GM19238 (cell line): Measurements from ENCODE around the gene KCNK18.
"Not testable (repeated sequence)": the region's sequence is repeated elsewhere in the genome, so short reads cannot be mapped to it uniquely, and the experiment has no call there.

Experiments used
- DNase-seq: peaks from one replicate; pipeline ENCODE4 v3.0.0; 2011; ENCODE audit warnings: low spot score; ENCODE audit not compliant: insufficient read length

KCNK18 gene

DNA sequence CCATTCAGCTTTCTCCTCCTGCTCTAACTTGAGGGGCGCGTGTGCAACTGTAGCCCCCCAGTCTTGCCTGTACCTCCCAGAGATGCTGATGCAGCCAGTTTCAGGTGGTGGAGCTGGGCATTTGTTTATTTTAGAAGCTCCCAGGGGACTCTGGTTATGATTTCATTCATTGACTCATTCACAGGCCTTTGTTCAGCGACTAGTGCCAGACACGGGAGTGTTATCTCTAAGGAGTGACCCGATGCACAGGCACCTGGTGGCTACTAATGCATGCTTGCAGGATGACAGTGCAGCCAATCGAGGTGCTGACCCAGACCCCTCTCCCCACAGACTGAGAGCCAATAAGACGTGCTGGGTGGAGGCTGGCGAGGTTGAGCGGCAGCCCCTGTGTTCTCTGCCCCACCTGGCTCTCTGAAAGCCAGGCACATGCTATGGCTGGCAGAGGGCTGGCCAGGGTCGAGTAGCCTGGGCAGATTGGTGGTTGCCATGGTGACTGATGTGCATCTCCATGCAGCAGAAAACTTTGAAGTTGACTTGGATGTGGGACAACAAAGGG, 23.9 kb downstream of the KCNK18 start:
- DNase-seq, result no peak

DNA sequence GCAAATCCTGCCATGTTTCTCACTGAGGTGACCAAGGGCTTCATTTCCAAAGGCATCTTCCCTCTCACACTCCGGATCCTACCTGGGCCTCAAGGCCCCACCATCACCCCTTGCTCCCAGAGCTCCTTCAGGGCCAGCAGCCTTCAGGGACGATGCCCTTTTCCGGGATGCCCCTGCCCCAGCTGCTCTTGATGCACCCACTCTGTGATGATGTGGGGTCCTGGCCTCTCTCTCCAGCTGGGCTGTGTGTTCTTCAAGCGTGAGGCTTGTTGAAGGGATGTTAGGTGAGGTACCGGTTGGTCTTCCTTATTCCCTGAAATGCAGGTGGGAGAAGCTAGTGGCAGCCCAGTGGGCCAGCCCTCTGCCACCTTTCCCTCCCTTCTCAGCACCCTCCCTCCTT, 25.3 kb downstream of the KCNK18 start:
- no peak for DNase-seq

DNA sequence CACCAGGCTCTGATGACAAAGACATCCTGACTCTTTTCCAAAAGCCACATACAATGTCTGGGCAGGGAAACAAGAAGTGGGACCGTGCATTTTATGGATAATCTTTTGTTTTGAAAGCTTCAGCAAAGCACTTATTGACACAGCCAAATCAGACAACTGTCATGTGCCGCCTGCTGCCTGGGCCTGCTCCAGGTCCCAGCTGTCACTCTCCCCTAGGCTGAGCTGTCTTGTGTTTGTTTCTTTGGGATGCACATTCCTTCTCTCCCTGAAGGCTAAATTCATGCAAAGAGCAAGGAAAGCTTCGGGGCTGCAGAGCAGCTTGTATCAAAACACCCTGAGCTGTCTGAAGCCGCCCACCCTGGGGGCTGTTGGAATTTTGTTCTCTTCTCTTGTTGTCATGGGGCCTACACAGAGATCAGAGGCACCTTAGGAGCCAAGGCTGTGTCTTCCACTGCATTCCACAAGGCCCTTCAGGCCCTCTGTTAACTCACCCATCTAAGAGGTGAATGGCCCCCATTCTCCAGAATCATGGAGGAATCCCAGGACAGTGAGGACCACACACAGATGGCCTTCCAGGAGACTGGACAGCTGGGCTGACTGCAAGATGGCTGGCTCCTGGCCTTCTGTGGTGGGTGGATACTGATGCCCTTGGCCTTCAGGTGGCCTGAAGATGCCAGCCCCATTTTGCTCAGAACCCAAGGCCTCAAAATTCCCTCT, 25.8 kb downstream of the KCNK18 start:
- no peak for DNase-seq

DNA sequence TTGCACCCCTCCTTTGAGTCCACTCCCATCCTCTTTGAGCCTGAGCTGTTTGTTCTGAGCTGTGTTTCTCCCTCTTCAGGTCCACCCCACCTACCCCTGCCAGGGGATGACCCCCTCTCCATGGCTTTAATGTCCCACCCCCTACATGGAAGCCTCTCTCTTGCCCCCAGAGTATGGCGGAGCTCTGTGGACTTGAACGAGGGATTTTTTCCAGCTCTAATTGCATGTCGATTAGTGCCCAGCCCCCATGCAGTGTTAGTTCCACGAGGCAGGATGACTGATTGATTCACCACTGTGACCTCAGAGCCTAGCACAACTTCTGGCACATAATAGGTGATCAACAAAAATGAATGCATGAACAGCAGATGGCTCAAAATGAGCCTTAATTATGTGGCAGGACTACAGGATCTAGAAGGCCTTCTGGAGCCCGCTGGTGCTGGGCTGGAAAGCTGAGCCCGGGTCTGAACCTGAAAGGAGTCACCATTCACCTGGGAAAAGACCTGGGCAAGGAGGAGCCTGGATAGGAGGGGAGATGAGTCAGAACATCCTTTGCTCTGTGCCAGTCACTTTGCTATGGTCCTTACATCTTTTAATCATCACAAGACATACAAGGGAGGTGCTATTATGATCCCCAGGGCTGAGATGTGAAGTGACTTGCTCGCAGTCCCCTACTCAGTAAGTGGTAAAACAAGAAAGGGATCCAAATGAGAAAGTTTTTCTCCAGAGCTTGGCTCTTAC, 26.6 kb downstream of the KCNK18 start:
- no peak for DNase-seq

DNA sequence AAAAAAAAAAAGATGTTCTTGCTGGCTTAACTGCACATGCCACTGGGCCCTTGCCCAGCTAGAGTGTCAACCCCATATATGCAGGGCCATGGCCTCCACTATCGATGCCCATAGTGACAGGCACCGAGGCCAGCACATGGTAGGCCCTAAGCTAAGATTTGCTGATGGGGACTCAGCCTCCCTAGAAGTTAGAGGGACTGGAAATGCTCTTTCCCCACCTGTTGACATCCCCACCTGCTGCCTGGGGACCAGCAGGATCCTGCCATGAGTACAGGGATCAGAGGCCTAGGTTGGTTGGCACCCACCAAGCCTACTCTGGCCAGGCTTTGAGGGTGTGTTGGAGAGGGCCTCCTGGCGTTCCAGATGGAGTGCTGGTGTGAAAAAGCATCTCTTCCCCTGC, 27.6 kb downstream of the KCNK18 start:
- no peak for DNase-seq

DNA sequence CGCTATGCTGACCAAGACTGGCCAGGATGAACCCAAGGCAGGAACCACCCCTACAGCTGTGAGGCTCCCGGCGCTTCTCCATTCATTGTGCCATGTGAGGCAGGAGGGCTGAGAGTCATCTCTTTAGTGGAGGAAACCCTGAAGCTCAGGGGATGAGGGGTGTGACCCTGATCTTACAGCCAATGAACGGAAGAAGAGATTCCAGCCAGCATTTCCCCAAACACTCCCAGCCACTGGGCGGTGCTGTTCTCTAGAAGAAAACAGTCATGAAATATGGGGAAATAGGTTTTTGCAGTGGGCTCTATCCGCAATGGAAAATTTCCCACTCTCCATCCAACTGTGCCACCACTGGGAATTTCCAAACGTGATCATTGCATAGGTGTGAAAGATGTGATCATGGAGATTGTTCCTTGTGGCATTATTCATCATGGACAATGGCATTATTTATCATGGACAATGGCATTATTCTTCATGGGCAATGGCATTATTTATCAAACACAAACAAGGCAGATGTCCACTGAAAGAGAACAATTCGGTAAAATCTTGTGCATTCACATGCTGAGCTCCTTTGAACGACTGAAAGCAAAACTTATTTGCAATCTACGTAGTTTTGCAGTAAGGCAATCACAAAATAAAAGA, 29.6 kb downstream of the KCNK18 start:
- DNase-seq, result peak; percentile 29

DNA sequence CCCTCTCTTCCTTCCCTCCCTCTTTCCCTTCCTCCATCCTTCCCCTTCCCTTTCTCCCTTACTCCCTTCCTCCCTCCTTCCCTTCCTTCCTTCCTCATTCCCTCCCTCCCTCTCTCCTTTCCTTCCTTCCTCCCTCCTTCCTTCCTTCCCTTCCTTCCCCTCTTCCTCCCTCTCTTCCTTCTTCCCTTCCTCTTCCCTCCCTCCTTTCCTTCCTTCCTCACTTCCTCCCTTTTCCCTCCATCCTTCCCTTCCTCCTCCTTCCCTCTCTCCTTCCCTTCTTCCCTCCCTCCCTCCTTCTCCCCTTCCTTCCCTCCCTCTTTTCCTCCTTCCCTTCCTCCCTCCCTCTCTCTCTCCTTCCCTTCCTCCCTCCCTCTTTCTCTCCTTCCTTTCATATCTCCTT, 30.9 kb downstream of the KCNK18 start:
- no peak for DNase-seq

DNA sequence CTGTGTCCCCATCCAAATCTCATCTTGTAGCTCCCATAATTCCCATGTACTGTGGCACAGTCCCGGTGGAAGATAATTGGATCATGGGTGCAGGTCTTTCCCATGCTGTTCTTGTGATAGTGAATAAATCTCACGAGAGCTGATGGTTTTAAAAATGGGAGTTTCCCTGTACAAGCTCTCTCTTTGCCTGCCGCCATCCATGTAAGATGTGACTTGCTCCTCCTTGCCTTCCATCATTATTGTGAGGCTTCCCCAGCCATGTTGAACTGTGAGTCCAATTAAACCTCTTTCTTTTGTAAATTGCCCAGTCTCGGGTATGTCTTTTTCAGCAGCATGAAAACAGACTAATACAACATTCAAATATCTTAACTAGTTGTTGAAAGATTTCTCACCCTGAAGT, 32.8 kb downstream of the KCNK18 start:
- not testable (repeated sequence) for DNase-seq

DNA sequence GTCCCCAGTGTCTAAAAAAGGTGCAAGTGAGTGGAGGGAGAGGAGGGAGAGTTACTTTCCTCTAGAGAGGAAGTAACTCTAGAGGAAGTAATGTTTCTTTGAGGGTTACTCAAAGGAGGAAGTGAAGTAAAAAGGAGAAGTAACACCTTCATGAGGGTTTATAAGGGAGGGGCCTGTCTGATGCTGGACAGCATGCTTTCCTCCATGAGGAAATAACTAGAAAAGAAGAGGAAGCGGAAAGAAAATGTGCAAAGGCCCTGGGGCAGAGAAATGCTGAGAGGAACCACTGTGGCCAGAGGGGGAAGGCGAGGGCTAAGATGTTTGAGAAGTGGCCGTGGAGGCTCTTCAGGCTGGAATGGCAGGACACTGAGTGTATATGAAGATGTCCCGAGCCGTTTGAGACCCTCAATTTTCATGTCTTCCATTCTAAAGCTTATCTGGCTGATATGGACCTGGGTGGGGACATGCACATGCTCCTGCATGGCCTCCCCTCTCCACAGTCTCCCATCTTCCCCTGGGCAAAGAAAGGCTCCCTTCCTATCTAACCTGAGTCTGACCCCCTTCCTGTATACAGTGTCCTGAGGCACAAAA, 40.2 kb downstream of the KCNK18 start:
- no peak for DNase-seq

DNA sequence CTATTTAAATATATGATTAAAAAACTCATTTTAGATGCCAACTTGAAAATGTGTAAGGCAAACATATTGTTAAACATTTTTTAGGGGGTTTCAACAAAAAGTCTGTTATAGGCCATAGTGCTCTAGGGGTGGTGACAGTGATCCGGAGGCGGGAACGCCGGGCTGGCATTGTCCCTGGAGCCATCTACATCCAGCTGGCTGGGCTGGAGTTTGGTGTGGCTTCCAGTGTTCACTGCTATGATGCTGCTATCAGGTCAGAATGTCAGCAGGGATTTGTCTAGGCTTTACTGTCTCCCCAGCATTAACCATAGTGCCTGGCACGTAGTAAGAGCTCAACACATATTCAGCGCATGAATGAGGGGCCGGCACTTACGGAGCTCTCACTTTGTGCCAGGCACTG, 41.8 kb downstream of the KCNK18 start:
- no peak for DNase-seq

DNA sequence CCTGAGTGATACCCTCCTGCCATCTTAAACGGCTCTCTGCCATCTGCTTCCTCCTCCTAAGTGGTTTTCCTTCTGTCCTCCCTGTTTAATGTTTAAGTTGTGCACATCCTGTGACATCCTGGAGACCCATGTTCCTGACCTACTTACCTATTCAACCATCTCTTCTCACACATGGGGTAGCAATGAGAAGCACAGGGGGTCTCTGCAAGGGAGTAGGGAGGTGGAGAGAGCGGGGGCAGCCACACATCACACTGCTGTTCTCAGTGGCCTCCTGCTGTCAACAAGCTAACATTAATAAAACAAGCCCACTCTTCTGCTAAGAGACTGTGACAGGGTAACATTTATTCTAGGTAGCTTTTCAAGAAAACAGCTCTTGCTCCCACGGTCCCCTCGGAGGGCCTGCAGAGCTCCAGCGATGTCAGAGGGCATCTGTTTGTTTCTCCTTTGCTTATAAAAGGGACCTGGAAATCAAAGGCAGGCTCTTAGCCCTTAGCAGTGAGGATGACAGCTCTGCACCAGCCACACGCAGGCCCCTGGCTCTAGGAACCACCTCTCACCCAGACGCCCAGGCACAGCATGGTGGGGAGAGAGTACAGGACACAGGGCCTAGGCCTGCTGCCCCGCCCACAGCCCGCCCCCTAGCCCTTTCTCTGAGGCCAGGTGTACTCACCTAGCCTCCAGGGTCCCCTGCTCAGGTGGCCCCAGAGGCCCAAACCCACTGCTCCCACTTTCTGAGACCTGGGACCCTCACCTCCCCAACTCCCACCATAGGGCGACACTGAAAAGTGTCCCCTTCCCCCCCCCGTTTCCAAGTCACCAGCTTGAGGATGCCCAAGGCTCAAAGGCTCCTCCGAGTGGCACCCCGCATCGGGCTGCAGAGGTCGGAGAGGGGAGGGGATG, 42.7 kb downstream of the KCNK18 start:
- DNase-seq, result no peak

DNA sequence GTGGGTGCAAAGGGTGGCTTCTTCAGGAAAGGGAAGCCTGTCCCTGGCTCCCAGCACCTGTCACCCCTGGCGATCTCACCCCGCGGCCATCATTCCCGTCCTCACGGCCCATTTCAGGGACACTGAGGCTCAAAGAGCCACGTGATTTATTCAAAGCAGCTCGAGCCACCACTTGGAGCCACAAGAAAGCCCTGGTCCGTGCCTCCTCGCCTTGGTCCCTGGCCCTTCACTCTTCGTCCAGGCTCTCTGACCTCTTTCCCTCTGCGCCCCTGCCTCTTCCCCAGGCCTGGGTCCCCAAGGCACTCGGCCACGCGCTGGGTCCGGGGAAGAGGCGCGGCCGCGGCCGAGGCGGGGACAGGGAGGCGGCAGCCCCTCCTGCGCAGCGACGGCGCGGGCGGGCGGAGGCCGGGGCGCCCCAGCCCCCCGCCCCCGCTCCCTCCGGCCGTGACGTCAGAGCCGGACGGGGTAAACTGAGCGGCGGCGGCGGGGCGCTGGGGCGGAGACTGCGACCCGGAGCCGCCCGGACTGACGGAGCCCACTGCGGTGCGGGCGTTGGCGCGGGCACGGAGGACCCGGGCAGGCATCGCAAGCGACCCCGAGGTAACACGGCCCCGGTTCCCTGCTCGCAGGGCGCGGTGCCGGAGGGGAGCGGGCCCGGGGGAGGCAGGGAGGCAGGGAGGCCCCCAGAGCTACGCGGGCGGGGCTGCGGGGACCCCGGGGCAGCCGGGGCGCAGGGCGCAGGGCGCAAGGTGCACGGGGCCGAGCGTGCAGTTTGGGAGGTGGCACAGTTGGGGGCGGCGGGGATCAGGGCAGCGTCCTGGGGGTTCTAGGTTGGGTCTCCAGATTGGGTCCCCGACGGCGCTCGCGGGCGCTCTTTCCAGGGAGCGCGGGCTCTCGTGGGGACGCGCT, 43.6 kb downstream of the KCNK18 start, which contains the start of gene SLC18A2:
Gene SLC18A2, plus strand, starts transcription at position 494 of the 909 bp plus-strand sequence. CDS start 580 bp downstream, outside the sequence.
- DNase-seq, result no peak

DNA sequence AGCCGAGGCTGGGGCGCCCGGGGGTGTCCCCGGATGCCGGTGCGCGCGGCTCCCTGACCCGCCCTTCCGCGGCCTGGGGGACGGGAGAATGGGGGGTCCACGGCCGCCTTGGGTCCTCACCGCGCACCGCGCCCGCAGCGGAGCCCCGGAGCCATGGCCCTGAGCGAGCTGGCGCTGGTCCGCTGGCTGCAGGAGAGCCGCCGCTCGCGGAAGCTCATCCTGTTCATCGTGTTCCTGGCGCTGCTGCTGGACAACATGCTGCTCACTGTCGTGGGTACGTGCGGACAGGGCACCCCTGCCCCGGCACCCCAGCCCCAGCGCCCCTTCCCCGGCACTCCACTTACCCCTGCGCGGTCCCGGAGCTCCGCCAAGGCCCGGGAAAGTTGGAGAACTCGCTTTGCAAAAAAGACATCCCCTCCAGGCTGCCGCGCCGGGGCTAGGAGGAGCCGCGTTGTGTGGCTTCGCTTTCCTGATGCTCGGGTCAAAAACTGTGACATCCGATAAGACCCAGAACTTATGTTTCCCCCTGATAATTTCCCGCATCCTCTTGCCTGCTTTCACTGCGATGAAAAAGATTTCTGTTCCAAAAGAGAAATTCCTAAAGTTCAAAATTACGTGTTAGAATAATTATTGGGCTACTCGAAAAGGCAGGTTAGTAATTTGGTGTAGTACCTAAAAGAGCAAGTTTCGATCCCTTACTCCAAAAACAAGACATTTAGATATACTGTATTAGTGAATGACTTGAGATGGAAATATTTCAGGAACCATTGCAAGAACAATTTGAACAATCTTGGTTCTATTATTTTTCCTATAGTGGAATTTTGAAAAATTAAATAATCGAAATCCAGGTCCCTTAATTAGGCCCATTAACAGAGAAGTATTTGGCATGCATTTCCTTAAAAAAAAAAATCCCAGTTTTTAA, 44.5 kb downstream of the KCNK18 start:
- DNase-seq, result no peak

DNA sequence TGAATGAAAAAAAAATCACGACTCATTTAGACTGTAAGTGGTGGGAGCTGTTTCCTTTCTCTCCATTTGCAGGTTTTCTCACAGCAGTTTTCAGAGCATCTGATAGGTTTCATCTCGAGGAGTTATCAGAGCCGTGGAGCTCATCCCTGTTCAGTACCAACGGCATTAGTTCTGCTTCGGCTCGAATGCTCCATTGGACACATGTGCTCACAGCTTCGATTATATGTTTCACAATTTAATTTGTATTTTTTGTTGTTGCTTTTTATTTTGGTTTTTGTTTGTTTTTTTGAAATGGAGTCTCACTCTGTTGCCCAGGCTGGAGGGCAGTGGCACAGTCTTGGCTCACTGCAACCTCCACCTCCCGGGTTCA, 45.2 kb downstream of the KCNK18 start:
- no peak for DNase-seq

DNA sequence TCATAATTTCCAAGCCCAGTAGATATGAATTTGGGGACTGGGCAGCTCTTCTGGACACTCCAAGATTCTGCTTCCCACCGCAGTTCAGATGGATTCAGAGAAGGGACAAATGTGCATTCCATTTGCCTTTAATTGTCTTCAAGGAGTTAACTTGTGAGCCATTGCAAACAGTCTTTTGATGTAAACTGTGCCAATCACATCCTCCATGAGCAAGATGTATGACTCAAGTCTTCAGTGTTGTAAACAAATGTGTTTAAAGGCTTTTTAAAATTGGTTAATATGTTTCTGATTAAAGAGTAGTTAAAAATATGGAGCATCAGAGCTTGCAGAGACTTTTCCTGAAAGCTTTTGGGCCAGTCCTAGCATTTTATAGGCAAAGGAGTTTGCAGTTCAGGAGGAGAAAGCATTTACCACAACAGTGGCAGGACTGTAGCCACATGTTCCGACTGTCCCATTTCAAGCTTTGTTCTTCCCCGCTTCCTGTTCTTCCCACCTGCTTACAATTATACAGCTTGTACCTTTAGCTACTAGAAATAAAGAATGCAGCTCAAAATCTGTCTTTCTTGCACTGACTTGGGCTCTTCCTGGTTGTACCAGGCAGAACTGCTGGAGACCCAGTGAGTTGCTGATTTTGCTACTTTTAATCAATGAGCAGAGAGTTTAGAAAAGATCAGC, 49.8 kb downstream of the KCNK18 start:
- DNase-seq, result no peak

DNA sequence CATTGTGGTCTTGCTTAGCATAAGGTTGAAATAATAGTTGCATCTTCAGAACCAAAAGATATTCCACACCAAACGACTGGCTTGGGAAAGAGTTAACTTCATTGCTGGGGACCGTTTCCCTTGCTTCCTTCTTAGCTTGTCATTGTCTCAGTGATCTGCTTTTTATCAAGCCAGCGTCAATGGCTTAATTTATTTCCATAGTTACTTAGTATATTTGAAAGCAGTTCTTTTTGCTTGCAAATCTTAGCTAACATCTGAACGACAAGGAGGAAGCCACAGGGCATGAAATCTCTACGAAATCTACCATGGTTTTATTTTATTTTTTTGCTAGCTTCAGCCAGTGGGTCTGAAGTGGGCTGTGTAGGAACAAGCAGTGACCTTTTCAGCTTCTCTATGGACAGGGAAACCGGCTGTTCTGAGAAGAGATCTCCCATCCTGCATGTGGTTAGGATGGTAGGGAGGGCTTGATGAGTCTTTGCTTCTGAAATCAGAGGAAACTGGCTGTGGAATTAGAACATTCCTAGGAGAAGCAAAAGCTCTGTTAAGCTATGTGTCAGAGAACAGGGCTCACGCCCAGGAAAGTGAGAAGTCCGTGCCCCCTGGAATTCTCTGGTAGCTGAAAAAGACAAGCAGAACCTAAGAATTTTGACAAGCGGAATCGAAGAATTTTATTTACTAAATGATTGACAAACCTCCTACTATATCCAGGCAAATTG, 51.6 kb downstream of the KCNK18 start:
- DNase-seq, result no peak

DNA sequence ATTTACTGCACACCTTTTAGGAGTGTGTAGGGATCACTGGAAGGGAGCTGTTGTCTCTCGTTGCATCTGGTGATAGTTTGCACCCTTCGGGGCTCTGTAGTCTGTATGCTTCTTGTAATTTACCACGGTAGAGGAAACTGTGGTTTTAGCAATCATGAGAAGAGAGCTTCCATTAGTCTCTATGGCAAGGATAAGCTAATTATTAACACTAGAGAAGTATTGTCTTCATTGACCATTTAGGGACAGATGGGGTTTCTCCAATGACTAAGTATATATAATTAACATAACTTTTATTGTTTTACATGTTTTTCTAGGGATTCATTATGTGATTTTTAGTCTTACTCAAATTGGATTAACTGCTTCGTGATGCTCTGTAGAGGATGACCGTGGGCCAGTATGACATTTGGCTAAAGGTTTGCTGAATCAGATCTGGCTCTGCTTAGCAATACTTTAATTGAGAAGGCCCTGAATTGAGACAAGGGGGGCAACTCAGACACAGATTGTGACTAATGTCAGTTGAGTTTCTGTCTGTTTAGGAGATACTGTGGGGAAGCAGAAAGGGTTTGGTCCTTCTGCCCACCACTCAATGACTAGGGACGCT, 52.3 kb downstream of the KCNK18 start:
- DNase-seq, result no peak
